ENCODE data around the gene INMT.
A peak's percentile ranks its signal among the peaks of the same experiment; 100 is the strongest.

Gene INMT

GRCh38 chr7:30726296-30727006 is 25.5 kb upstream of the INMT start:
- no peaks in the 10 kb centered on the region for H3K79me1 ChIP-seq (ENCODE audit: low read depth, low read length)
- H2BK5ac ChIP-seq (ENCODE audit: low read length), result no peak overlapping the region
- H2BK120ac ChIP-seq (ENCODE audit: low read depth, low read length), result no peak overlapping the region
- H3K27ac ChIP-seq (replicated peaks; ENCODE audit: low read length), result no peak overlapping the region
- H3K18ac ChIP-seq (ENCODE audit: low read length), result no peak overlapping the region
- H3K36me3 ChIP-seq (replicated peaks in 1 of 2; ENCODE audit: control insufficient read depth in 2 of 2, insufficient read depth in 2 of 2, low read length in 2 of 2), result peaks cover 0 to 2% of the 10 kb centered on the region in 2 donors
- H3K14ac ChIP-seq (ENCODE audit: low read length), result no peak overlapping the region
- DNase-seq (ENCODE audit: low spot score), result no peak
- no peak overlapping the region for H2AFZ ChIP-seq (ENCODE audit: low read length)
- H3K4me3 ChIP-seq (ENCODE audit: low read length in 2 of 2), result no peak overlapping the region
- H3K4me1 ChIP-seq (ENCODE audit: control insufficient read depth in 2 of 2, insufficient read depth in 1 of 2, low read depth in 1 of 2, low read length in 2 of 2), result peaks cover 0 to 3% of the 10 kb centered on the region in 2 donors
- no peak overlapping the region for H3K4me2 ChIP-seq (ENCODE audit: insufficient read depth, low read length, poor library complexity, severe bottlenecking)
- H2BK12ac ChIP-seq (ENCODE audit: low read length), result no peak overlapping the region
- H3K9me3 ChIP-seq (replicated peaks in 1 of 2; ENCODE audit: control insufficient read depth in 2 of 2, insufficient read depth in 1 of 2, low read depth in 1 of 2, low read length in 2 of 2), result no peaks in the 10 kb centered on the region
- H2BK15ac ChIP-seq (ENCODE audit: low read length), result no peak overlapping the region
- H3K23ac ChIP-seq (ENCODE audit: low read depth, low read length, poor library complexity), result no peak overlapping the region
- H4K8ac ChIP-seq (ENCODE audit: low read depth, low read length), result no peak overlapping the region
- no peak overlapping the region for H2AK5ac ChIP-seq (ENCODE audit: low read depth, low read length)
- no CpG with 5 or more reads among the region's 7 CpGs for WGBS, 2 donors (ENCODE audit: extremely low coverage in 2 of 2, insufficient read length in 2 of 2, insufficient replicate concordance in 1 of 2)
- H4K91ac ChIP-seq (ENCODE audit: low read depth, low read length, poor library complexity), result no peak overlapping the region
- H3K9ac ChIP-seq (ENCODE audit: low read depth, low read length, poor library complexity), result no peak overlapping the region
- peaks cover 0 to 38% (median 0%) of the 10 kb centered on the region in 3 experiments for H3K27me3 ChIP-seq (ENCODE audit: control insufficient read depth in 3 of 3, insufficient read depth in 3 of 3, low read depth in 1 of 3, low read length in 3 of 3)
- H3K4ac ChIP-seq (ENCODE audit: low read length), result no peak overlapping the region

DNA sequence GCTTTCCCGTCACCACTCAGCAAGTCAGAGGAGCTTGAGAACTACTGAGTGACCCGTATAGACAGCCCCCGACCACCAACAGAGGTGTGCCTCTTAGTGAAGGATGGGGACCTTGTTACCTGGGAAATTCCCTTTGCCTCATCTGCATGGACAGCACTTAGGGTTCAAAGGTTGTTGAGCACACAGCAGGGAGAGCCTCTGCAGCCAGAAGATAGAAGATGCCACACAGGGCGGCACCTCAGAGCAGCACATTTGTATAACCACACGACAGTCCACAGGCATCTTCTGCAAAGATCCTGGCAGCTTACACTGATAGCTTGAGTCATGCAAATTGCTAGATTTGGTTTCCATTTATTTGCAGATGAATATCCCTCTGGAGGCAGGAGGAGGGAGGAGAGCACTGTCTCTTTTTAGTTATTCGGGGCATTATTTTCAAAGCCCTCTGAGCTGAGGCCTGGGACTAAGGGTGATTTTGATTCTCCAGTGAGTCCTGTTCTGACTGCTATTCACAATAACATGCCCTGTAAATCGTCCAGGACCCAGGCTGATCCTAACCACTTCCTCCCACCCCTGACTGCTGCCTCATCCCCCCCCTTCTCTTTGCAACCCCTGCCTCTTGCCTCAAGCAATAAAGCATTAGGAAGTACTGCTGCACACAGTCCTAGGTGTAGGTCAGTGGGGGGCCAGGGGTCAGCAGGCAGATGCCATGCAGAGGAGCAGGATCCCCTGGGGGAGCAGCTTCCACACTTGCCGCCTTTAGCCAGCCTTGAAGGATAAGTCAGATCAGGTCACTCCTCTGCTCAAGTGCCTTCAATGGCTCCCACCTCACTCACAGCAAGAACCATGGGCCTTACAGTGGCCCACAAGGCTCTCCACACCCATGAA is 24.6 kb upstream of the INMT start:
- no peak overlapping the region for H3K4me3 ChIP-seq (ENCODE audit: low read length in 2 of 2)
- no peaks in the 10 kb centered on the region for H3K79me1 ChIP-seq (ENCODE audit: low read depth, low read length)
- H4K91ac ChIP-seq (ENCODE audit: low read depth, low read length, poor library complexity), result no peak overlapping the region
- H3K4me2 ChIP-seq (ENCODE audit: insufficient read depth, low read length, poor library complexity, severe bottlenecking), result no peak overlapping the region
- H3K9me3 ChIP-seq (replicated peaks in 1 of 2; ENCODE audit: control insufficient read depth in 2 of 2, insufficient read depth in 1 of 2, low read depth in 1 of 2, low read length in 2 of 2), result no peaks in the 10 kb centered on the region
- H3K4me1 ChIP-seq (ENCODE audit: control insufficient read depth in 2 of 2, insufficient read depth in 1 of 2, low read depth in 1 of 2, low read length in 2 of 2), result peaks cover 0 to 3% of the 10 kb centered on the region in 2 donors
- WGBS, 2 donors (ENCODE audit: extremely low coverage in 2 of 2, insufficient read length in 2 of 2, insufficient replicate concordance in 1 of 2), result no CpG with 5 or more reads among the region's 8 CpGs
- H2BK5ac ChIP-seq (ENCODE audit: low read length), result no peak overlapping the region
- H2BK12ac ChIP-seq (ENCODE audit: low read length), result no peak overlapping the region
- no peak for DNase-seq (ENCODE audit: low spot score)
- no peak overlapping the region for H3K27ac ChIP-seq (replicated peaks; ENCODE audit: low read length)
- H2BK15ac ChIP-seq (ENCODE audit: low read length), result no peak overlapping the region
- peaks cover 0 to 2% of the 10 kb centered on the region in 2 donors for H3K36me3 ChIP-seq (replicated peaks in 1 of 2; ENCODE audit: control insufficient read depth in 2 of 2, insufficient read depth in 2 of 2, low read length in 2 of 2)
- H2AK5ac ChIP-seq (ENCODE audit: low read depth, low read length), result no peak overlapping the region
- peak overlapping the region; percentile 35 for H2AFZ ChIP-seq (ENCODE audit: low read length)
- H3K23ac ChIP-seq (ENCODE audit: low read depth, low read length, poor library complexity), result no peak overlapping the region
- H3K4ac ChIP-seq (ENCODE audit: low read length), result no peak overlapping the region
- no peak overlapping the region for H3K14ac ChIP-seq (ENCODE audit: low read length)
- H3K18ac ChIP-seq (ENCODE audit: low read length), result peak overlapping the region; percentile 30
- H3K9ac ChIP-seq (ENCODE audit: low read depth, low read length, poor library complexity), result no peak overlapping the region
- H3K27me3 ChIP-seq (ENCODE audit: control insufficient read depth in 3 of 3, insufficient read depth in 3 of 3, low read depth in 1 of 3, low read length in 3 of 3), result peaks cover 0 to 41% (median 0%) of the 10 kb centered on the region in 3 experiments
- H2BK120ac ChIP-seq (ENCODE audit: low read depth, low read length), result no peak overlapping the region
- H4K8ac ChIP-seq (ENCODE audit: low read depth, low read length), result no peak overlapping the region

DNA sequence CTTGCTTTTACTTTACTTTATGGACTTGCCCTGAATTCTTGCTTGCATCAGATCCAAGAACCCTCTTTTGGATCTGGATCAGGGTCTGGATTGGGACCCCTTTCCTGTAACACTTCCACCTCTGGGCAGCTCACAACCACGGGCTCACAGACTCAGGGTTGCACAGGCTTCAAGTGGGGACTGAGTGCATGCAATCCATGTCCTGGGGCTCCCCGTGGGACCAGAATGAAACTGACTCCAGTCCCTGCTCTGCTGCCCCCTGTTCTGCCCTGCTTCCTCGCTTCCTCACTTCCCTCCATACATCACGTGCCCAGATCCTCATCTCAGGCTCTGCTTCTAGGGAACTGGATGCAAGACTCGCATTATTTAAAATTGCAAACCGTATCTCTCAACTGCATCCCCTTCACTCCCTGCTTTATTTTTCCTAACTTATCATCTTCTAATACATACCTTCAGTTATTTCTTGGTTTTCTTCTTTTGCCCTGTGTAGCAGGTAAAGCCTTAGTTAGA is 23.3 kb upstream of the INMT start:
- Histone ChIP-seq H3K79me1 (ENCODE audit: low read depth, low read length) (no peaks in the 10 kb centered on the region), H3K27ac (replicated peaks; ENCODE audit: low read length) (no peak overlapping the region), H3K9me3 (replicated peaks in 1 of 2; ENCODE audit: control insufficient read depth in 2 of 2, insufficient read depth in 1 of 2, low read depth in 1 of 2, low read length in 2 of 2) (no peaks in the 10 kb centered on the region), H3K4me1 (ENCODE audit: control insufficient read depth in 2 of 2, insufficient read depth in 1 of 2, low read depth in 1 of 2, low read length in 2 of 2) (peaks cover 0 to 3% of the 10 kb centered on the region in 2 donors), H4K8ac (ENCODE audit: low read depth, low read length) (no peak overlapping the region), H2BK12ac (ENCODE audit: low read length) (no peak overlapping the region), H3K9ac (ENCODE audit: low read depth, low read length, poor library complexity) (no peak overlapping the region), H3K4me2 (ENCODE audit: insufficient read depth, low read length, poor library complexity, severe bottlenecking) (no peak overlapping the region), H2AFZ (ENCODE audit: low read length) (no peak overlapping the region), H3K18ac (ENCODE audit: low read length) (peak overlapping the region; percentile 35), H3K36me3 (replicated peaks in 1 of 2; ENCODE audit: control insufficient read depth in 2 of 2, insufficient read depth in 2 of 2, low read length in 2 of 2) (peaks cover 0 to 2% of the 10 kb centered on the region in 2 donors), H3K23ac (ENCODE audit: low read depth, low read length, poor library complexity) (no peak overlapping the region), H3K27me3 (ENCODE audit: control insufficient read depth in 3 of 3, insufficient read depth in 3 of 3, low read depth in 1 of 3, low read length in 3 of 3) (peaks cover 0 to 41% (median 0%) of the 10 kb centered on the region in 3 experiments), H4K91ac (ENCODE audit: low read depth, low read length, poor library complexity) (no peak overlapping the region), H2AK5ac (ENCODE audit: low read depth, low read length) (no peak overlapping the region), H2BK5ac (ENCODE audit: low read length) (no peak overlapping the region), H2BK15ac (ENCODE audit: low read length) (no peak overlapping the region), H3K4ac (ENCODE audit: low read length) (no peak overlapping the region), H3K4me3 (ENCODE audit: low read length in 2 of 2) (peak overlapping the region in 1 of 2 donors; percentile 38), H2BK120ac (ENCODE audit: low read depth, low read length) (no peak overlapping the region), H3K14ac (ENCODE audit: low read length) (no peak overlapping the region)
- no peak for DNase-seq (ENCODE audit: low spot score)
- no CpG with 5 or more reads among the region's 6 CpGs for WGBS, 2 donors (ENCODE audit: extremely low coverage in 2 of 2, insufficient read length in 2 of 2, insufficient replicate concordance in 1 of 2)

DNA sequence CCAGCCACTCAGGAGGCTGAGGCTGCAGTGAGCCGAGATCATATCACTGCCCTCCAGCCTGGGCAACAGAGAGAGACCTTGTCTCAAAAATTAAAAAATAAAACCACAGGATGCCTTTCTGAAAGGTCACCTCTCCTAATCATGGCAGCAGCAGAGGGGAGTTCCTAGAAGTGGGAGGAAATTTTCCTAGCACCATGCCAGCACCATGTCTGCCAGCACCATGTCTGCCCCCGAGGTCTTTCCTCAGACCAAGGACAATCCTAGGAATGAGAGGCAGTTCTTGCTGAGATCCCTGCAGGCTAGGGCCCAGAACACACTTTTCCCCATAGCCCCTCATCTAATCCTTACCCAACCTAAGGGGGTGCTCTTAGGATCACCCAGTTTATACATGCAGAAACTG is 22.3 kb upstream of the INMT start:
- no peak overlapping the region for H2BK15ac ChIP-seq (ENCODE audit: low read length)
- no peak overlapping the region for H3K23ac ChIP-seq (ENCODE audit: low read depth, low read length, poor library complexity)
- H3K79me1 ChIP-seq (ENCODE audit: low read depth, low read length), result no peaks in the 10 kb centered on the region
- H3K4me2 ChIP-seq (ENCODE audit: insufficient read depth, low read length, poor library complexity, severe bottlenecking), result no peak overlapping the region
- H3K36me3 ChIP-seq (replicated peaks in 1 of 2; ENCODE audit: control insufficient read depth in 2 of 2, insufficient read depth in 2 of 2, low read length in 2 of 2), result peaks cover 0 to 2% of the 10 kb centered on the region in 2 donors
- H2BK12ac ChIP-seq (ENCODE audit: low read length), result no peak overlapping the region
- H2BK5ac ChIP-seq (ENCODE audit: low read length), result no peak overlapping the region
- no peak overlapping the region for H2BK120ac ChIP-seq (ENCODE audit: low read depth, low read length)
- no peak overlapping the region for H4K8ac ChIP-seq (ENCODE audit: low read depth, low read length)
- H3K9ac ChIP-seq (ENCODE audit: low read depth, low read length, poor library complexity), result no peak overlapping the region
- H3K9me3 ChIP-seq (replicated peaks in 1 of 2; ENCODE audit: control insufficient read depth in 2 of 2, insufficient read depth in 1 of 2, low read depth in 1 of 2, low read length in 2 of 2), result no peaks in the 10 kb centered on the region
- H3K27me3 ChIP-seq (ENCODE audit: control insufficient read depth in 3 of 3, insufficient read depth in 3 of 3, low read depth in 1 of 3, low read length in 3 of 3), result peaks cover 0 to 36% (median 0%) of the 10 kb centered on the region in 3 experiments
- peaks cover 0 to 3% of the 10 kb centered on the region in 2 donors for H3K4me1 ChIP-seq (ENCODE audit: control insufficient read depth in 2 of 2, insufficient read depth in 1 of 2, low read depth in 1 of 2, low read length in 2 of 2)
- DNase-seq (ENCODE audit: low spot score), result no peak
- H3K4me3 ChIP-seq (ENCODE audit: low read length in 2 of 2), result no peak overlapping the region
- no peak overlapping the region for H3K18ac ChIP-seq (ENCODE audit: low read length)
- H3K4ac ChIP-seq (ENCODE audit: low read length), result no peak overlapping the region
- no peak overlapping the region for H2AK5ac ChIP-seq (ENCODE audit: low read depth, low read length)
- H3K27ac ChIP-seq (replicated peaks; ENCODE audit: low read length), result no peak overlapping the region
- H4K91ac ChIP-seq (ENCODE audit: low read depth, low read length, poor library complexity), result no peak overlapping the region
- WGBS, 2 donors (ENCODE audit: extremely low coverage in 2 of 2, insufficient read length in 2 of 2, insufficient replicate concordance in 1 of 2), result no CpG with 5 or more reads among the region's 2 CpGs
- no peak overlapping the region for H2AFZ ChIP-seq (ENCODE audit: low read length)
- no peak overlapping the region for H3K14ac ChIP-seq (ENCODE audit: low read length)
